Hepatocyte (in vitro differentiated cells): Measurements from ENCODE around the gene SOX21. TPM values are rescaled to one million over a fixed set of nuclear protein-coding genes. Genes with fewer than 3 reads are reported as not detected.

Experiments used
- DNase-seq: peaks from one replicate; pipeline ENCODE4 v3.0.0-alpha.2; 2016; ENCODE audit warnings: low spot score
- H2AFZ ChIP-seq: fragments of 200-600 bp; sonication (generic); 2 replicates; pipeline ENCODE4 v1.6.0; 2016; ENCODE audit warnings: antibody characterized with exemption, mild to moderate bottlenecking
- H3K27ac ChIP-seq: fragments of 200-600 bp; sonication (generic); 2 replicates; pipeline ENCODE4 v1.5.1; 2016; ENCODE audit warnings: mild to moderate bottlenecking
- H3K27me3 ChIP-seq: fragments of 200-600 bp; sonication (generic); 2 replicates; pipeline ENCODE4 v1.6.1; 2016
- H3K36me3 ChIP-seq: fragments of 200-600 bp; sonication (generic); replicated peaks from 2 replicates; pipeline ENCODE4 v1.5.1; 2016; ENCODE audit warnings: low read depth; ENCODE audit not compliant: insufficient read depth
- H3K4me1 ChIP-seq: fragments of 200-600 bp; sonication (generic); 2 replicates; pipeline ENCODE4 v1.5.1; 2016; ENCODE audit warnings: mild to moderate bottlenecking, moderate library complexity; ENCODE audit not compliant: insufficient read depth
- H3K4me2 ChIP-seq: fragments of 200-600 bp; sonication (generic); 2 replicates; pipeline ENCODE4 v1.6.0; 2016
- H3K4me3 ChIP-seq: fragments of 200-600 bp; sonication (generic); 2 replicates; pipeline ENCODE4 v1.5.1; 2016; ENCODE audit warnings: mild to moderate bottlenecking
- H3K79me2 ChIP-seq: fragments of 200-600 bp; sonication (generic); 2 replicates; pipeline ENCODE4 v1.6.0; 2017; ENCODE audit warnings: mild to moderate bottlenecking
- H3K9me2 ChIP-seq: fragments of 200-600 bp; sonication (generic); replicated peaks from 2 replicates; pipeline ENCODE4 v1.6.0; 2017; ENCODE audit warnings: mild to moderate bottlenecking; ENCODE audit not compliant: insufficient read depth
- H3K9me3 ChIP-seq: fragments of 200-600 bp; sonication (generic); 2 replicates; pipeline ENCODE4 v1.5.1; 2016; ENCODE audit warnings: low read depth, mild to moderate bottlenecking
- H4K20me1 ChIP-seq: fragments of 200-600 bp; sonication (generic); 2 replicates; pipeline ENCODE4 v1.6.0; 2016; ENCODE audit warnings: mild to moderate bottlenecking; ENCODE audit not compliant: insufficient read depth, poor library complexity, severe bottlenecking
- CTCF ChIP-seq: fragments of 200-600 bp; sonication (generic); IDR thresholded peaks from 2 replicates; pipeline ENCODE4 v1.5.1; 2016; ENCODE audit warnings: antibody characterized with exemption, mild to moderate bottlenecking; ENCODE audit not compliant: poor library complexity
- EZH2 ChIP-seq: fragments of 200-600 bp; sonication (generic); IDR thresholded peaks from 2 replicates; pipeline ENCODE4 v1.6.1; 2016; ENCODE audit warnings: antibody characterized with exemption, mild to moderate bottlenecking, borderline replicate concordance
- EZH2phosphoT487 ChIP-seq: fragments of 200-600 bp; sonication (generic); IDR thresholded peaks from one replicate; pipeline ENCODE4 v1.6.1; 2018; ENCODE audit warnings: antibody characterized with exemption, mild to moderate bottlenecking, low read depth, moderate library complexity; ENCODE audit not compliant: unreplicated experiment, severe bottlenecking
- WGBS: methylation state at CpG from one replicate; pipeline ENCODE4 v1.1.6; 2016; ENCODE audit warnings: low lambda C conversion rate; ENCODE audit errors: missing lambda C conversion rate; 5-methylcytosine and 5-hydroxymethylcytosine counted together
- polyA plus RNA-seq: library from polyadenylated mRNA; unstranded; fragments of >200 nt; fragmentation: Nextera tagmentation; extraction: Ambion mirVana; gene quantifications from 2 replicates; pipeline ENCODE4 v1.2.1, GENCODE V29; 2016
- total RNA-seq: library from RNA; depleted of rRNA; stranded (reverse); fragments of >200 nt; gene quantifications from 2 replicates; pipeline ENCODE4 v1.2.3, GENCODE V29; 2014

SOX21 gene
- total and polyA plus RNA-seq, 2 experiments from 2014 or later, result 0.65 to 0.90 TPM

- no peaks in the 10 kb centered on the region for H3K9me2 ChIP-seq
- peaks cover 21% of the 10 kb centered on the region for H3K27me3 ChIP-seq
- no peak overlapping the region for H3K4me3 ChIP-seq
- no peak overlapping the region for H2AFZ ChIP-seq
- 91% methylated on average over 2 of the region's 2 CpGs for WGBS
- no peak overlapping the region for H3K4me2 ChIP-seq
- TF ChIP-seq EZH2phosphoT487 (no peak), EZH2 (no peak), CTCF (no peak)
- no peaks in the 10 kb centered on the region for H3K4me1 ChIP-seq
- no peaks in the 10 kb centered on the region for H3K36me3 ChIP-seq
- no peak for DNase-seq
- no peaks in the 10 kb centered on the region for H3K9me3 ChIP-seq
- no peak overlapping the region for H3K27ac ChIP-seq
- no peaks in the 10 kb centered on the region for H3K79me2 ChIP-seq
- no peaks in the 10 kb centered on the region for H4K20me1 ChIP-seq
Observed at GRCh38 chr13:94672400-94672799, 39.9 kb downstream of the SOX21 start.

- Histone ChIP-seq H2AFZ (no peak overlapping the region), H3K9me3 (no peaks in the 10 kb centered on the region), H3K4me1 (peaks cover 5% of the 10 kb centered on the region), H3K27me3 (peaks cover 56% of the 10 kb centered on the region), H4K20me1 (no peaks in the 10 kb centered on the region), H3K4me3 (no peak overlapping the region), H3K27ac (no peak overlapping the region), H3K9me2 (no peaks in the 10 kb centered on the region), H3K4me2 (no peak overlapping the region), H3K36me3 (no peaks in the 10 kb centered on the region), H3K79me2 (no peaks in the 10 kb centered on the region)
- TF ChIP-seq EZH2, result no peak
- no peak for TF ChIP-seq EZH2phosphoT487
- no peak for TF ChIP-seq CTCF
- 86% methylated on average over 2 of the region's 2 CpGs for WGBS
- DNase-seq, result no peak
Observed at GRCh38 chr13:94667190-94667589, 45.2 kb downstream of the SOX21 start.

GRCh38 chr13:94666065-94666464 lies 46.3 kb downstream of the SOX21 start:
- no peak overlapping the region for H3K4me3 ChIP-seq
- no peaks in the 10 kb centered on the region for H3K79me2 ChIP-seq
- DNase-seq, result no peak
- no peaks in the 10 kb centered on the region for H4K20me1 ChIP-seq
- H2AFZ ChIP-seq, result no peak overlapping the region
- no peaks in the 10 kb centered on the region for H3K9me2 ChIP-seq
- peaks cover 14% of the 10 kb centered on the region for H3K4me1 ChIP-seq
- peaks cover 59% of the 10 kb centered on the region for H3K27me3 ChIP-seq
- no peaks in the 10 kb centered on the region for H3K36me3 ChIP-seq
- WGBS, result 92% methylated on average over 7 of the region's 7 CpGs
- H3K27ac ChIP-seq, result no peak overlapping the region
- H3K4me2 ChIP-seq, result no peak overlapping the region
- TF ChIP-seq EZH2, result no peak
- TF ChIP-seq EZH2phosphoT487, result no peak
- no peak for TF ChIP-seq CTCF
- no peaks in the 10 kb centered on the region for H3K9me3 ChIP-seq

- no peak for TF ChIP-seq EZH2phosphoT487
- TF ChIP-seq EZH2, result no peak
- no peak for TF ChIP-seq CTCF
- Histone ChIP-seq H3K36me3 (no peaks in the 10 kb centered on the region), H3K9me2 (no peaks in the 10 kb centered on the region), H3K27me3 (peaks cover 59% of the 10 kb centered on the region), H4K20me1 (no peaks in the 10 kb centered on the region), H3K27ac (no peak overlapping the region), H3K79me2 (no peaks in the 10 kb centered on the region), H3K4me2 (no peak overlapping the region), H3K9me3 (no peaks in the 10 kb centered on the region), H2AFZ (no peak overlapping the region), H3K4me3 (no peak overlapping the region), H3K4me1 (peaks cover 16% of the 10 kb centered on the region)
- 26% methylated on average over 7 of the region's 7 CpGs for WGBS
- no peak for DNase-seq
Observed at GRCh38 chr13:94664889-94665288, 47.5 kb downstream of the SOX21 start.
